HPDE6-E6E7 (cell line): ENCODE results near the gene GRIP1.

Experiments used
- DNase-seq: peaks from one replicate; pipeline ENCODE4 v3.0.0; 2011; ENCODE audit warnings: missing footprints; ENCODE audit errors: extremely low spot score

Gene GRIP1, protein sequence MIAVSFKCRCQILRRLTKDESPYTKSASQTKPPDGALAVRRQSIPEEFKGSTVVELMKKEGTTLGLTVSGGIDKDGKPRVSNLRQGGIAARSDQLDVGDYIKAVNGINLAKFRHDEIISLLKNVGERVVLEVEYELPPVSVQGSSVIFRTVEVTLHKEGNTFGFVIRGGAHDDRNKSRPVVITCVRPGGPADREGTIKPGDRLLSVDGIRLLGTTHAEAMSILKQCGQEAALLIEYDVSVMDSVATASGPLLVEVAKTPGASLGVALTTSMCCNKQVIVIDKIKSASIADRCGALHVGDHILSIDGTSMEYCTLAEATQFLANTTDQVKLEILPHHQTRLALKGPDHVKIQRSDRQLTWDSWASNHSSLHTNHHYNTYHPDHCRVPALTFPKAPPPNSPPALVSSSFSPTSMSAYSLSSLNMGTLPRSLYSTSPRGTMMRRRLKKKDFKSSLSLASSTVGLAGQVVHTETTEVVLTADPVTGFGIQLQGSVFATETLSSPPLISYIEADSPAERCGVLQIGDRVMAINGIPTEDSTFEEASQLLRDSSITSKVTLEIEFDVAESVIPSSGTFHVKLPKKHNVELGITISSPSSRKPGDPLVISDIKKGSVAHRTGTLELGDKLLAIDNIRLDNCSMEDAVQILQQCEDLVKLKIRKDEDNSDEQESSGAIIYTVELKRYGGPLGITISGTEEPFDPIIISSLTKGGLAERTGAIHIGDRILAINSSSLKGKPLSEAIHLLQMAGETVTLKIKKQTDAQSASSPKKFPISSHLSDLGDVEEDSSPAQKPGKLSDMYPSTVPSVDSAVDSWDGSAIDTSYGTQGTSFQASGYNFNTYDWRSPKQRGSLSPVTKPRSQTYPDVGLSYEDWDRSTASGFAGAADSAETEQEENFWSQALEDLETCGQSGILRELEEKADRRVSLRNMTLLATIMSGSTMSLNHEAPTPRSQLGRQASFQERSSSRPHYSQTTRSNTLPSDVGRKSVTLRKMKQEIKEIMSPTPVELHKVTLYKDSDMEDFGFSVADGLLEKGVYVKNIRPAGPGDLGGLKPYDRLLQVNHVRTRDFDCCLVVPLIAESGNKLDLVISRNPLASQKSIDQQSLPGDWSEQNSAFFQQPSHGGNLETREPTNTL

DNA sequence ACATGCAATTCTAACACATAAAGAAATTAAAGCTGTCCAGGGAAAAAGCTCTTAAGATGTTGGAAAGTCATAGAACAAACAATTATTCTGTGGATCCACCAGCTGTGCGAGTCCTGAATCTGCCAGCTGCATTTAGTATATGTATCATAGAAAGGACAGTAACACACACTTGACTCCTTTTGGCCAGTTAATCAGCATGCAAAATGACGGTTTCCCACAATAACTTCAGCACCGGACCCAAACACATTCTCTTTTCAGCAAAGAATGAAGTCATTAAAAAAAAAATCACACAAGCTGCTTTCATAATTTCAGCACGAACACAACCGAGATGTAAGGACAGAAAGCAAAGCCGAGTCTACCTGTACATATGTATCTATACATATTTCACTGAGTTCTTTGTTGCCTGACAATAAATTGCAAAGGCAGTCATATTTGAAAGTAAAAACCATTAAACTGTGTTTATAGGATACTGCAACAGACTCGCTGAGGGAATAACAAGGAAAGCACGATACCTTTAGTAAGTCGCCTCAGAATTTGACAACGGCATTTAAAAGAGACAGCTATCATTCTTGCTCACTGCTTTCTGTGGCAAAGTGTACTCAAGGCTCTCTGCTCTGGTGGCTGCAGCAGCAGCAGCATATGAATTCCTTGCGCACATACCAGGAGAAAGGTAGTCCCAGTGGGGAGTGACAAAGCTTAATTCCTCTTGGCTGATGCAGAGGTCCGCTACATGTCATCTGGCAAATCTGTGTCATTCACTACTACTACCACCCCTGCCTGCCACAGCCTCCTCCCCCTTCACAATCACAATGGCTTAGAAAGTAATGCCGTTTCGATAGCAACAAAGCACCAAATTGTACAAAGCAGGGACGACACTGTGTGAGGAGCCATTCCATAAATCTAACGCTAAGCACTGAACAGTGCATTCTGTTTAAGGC lies at the start of gene GRIP1:
Gene GRIP1, minus strand, starts transcription at position 739 of the 938 bp plus-strand sequence. Its CDS starts 172 bp downstream, at position 567.
- DNase-seq: no peak

DNA sequence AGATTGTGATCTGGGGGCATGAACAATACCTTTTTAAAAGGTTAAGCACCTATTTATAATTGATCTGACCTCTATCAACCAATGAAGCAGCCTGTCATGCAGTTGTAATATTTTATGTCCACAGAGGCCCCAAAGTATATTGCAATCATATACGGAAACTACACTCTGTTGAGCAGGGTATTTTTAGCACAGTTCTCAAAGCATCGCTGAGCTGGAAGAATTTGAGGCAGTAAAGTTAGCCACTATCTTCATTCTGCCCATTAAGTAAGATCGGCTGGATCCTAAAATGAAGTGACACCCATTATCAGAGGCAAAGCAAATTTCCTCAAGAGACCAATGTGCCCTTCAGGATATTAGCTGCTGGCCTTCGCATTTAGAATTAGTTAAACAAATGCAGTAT lies 47.7 kb upstream of the GRIP1 start:
- DNase-seq: no peak

DNA sequence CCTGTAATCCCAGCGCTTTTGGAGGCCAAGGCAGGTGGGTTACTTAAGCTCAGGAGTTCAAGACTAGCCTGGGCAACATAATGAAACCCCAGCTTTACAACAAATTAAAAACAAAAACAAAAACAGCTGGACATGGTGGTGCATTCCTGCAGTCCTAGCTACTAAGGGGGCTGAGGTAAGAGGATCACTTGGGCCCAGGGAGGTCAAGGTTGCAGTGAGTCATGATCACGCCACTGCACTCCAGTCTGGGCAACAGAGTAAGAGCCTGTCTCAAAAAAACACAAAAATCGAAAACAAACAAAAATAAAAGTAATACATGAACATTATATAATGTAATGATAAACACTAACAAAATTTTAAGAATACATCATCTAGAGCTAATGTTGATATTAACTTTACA lies 46.2 kb upstream of the GRIP1 start:
- no peak for DNase-seq

DNA sequence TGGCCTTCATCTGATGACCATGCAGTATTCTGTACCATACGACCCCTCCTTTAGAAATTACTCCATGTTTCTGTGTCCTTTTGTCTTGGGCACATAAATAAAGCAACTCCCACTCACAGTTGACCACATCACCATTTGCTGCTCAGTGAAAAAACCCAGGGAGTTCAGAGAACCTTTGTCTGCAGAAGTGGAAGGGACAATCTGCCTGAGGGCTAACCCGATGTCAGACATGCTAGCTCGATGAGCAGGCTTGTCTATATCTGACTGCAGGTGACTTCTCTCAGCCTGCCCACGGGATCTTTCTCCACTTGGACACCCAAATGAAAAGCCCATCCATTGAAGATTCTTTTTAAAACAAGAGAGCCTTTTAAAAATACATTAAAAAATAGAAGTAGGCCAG lies 45.7 kb upstream of the GRIP1 start:
- no peak for DNase-seq

DNA sequence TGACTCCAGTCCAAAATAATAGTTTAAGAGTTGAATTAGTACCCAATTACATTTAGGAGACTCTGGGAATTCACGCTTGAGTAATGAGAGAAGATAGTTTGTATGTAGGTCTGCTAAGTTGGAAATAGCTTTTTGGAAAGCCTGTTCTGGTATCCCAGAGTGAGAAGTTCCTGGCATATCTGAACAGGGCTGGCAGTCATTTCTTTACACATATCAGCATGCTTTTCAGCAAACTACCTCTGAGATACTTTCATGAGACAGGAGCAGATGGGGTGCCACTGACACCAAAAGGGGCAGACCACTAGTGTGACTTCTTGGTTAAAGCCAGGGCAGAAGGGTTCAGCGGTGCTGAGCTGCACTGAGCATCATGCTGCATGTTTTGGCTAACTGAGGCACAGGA lies 45.1 kb upstream of the GRIP1 start:
- DNase-seq: no peak

DNA sequence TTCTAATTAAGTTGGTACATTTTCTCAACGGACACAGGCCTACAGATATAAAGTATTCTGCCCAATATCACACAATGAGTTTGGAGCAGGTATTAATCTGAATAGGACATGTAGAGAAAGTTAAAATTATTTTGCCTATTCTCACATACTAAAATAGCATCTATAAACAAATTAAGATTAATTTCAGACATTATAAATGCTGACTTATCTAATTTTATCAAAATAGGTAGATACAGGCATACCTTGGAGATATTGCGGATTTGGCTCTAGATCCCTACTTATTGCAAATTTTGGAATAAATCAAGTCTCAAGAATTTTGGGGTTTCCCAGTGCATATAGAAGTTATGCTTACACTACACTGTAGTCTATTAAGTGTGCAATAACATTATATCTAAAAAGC lies 41.0 kb upstream of the GRIP1 start:
- no peak for DNase-seq

DNA sequence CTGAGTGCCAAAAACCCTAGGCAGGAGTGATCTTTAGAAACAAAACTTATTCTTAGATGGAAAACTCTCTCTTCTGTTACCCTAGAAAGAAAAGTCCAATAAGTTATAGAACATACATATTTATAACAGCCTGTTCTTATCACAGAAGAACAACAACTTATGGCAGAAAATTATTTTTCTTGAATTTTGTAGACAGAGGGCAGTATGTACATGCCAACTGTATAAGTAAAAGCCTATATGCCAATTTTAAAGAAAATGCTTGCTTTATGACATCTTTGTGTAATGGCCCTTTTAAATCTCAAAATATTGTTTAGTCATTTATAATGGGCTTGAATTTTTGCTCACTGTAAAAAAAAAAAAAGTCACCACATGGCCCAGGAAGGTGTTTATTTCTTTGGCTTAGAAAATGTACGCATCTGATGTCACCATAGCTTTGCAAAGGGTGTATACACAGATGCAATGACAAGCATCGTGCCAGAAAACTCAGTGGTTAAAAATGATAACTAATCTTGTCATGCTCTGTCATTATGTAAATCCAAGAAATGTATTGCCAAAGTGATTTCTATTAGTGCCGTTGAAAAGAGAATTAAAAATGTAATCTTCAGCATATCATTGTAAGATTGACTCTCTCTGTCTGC lies 38.3 kb upstream of the GRIP1 start:
- DNase-seq: no peak

DNA sequence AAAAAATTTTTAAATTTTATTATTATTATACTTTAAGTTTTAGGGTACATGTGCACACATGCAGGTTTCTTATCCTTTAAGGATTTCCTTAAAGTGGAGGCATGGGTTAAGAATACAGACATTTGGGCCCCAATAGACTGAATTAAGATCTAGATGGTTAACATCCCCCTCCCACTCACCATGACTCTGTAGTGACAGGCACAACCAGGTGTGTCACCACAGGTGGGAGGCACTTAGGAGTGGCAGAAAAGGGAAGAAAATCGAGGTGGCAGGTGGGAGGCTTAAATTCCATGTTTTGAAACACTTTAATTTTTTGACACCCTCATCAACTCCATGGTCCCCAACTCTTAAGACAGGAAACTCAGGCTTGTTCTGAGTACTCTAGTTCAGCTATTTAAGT lies 37.6 kb upstream of the GRIP1 start:
- no peak for DNase-seq

DNA sequence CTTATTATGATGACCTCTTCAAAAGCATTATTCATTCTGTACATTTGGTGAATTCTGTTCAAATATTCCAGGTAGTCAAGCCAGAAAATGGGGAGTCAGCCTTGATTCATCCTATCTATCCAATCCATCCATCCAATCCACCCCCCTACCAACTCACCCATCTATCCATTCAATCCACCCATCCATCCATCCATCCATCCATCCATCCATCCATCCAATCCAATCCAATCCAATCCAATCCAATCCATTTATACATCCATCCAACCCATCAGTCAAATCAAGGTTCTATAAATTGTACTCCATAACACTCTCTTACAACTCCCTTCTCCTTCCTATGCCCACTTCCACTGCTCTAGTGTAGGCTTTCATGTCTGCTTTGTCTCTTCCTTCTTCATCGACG lies 35.8 kb upstream of the GRIP1 start:
- no peak for DNase-seq

DNA sequence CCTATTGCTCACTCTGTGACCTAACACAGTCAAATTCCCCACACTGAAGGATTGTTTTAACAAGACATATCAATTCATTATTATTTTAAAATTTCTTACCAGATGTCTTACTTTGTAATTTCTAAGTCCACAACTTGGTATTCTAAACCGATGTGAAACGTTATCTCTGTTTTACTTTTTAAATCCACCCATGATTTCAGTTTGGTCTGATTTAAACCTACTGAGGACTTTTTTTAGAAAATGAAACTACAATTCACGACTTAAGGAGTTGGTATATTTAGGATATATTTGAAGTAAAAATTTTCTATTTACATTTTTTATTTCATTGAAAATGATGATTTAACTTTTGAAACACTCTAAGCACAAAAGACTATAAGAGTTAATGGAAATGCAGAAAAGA lies 35.1 kb upstream of the GRIP1 start:
- DNase-seq: no peak

DNA sequence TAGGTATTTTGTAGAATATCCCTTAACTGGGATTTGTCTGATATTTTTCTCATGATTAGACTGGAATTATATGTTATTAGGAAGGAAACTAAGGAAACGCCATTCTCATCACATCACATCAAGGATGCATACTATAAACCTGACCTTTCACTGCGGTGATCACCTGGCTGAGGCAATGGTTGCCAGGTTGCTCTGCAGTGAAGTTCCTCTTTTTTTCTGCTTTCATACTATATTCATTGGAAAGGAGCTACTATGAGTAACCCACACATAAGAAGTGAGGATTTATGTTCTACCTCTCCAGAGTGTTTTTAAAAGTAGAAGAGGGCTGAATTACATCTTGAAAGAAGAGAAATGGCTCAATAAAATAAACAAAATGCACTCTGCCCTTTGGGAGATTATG lies 31.0 kb upstream of the GRIP1 start:
- DNase-seq: no peak

DNA sequence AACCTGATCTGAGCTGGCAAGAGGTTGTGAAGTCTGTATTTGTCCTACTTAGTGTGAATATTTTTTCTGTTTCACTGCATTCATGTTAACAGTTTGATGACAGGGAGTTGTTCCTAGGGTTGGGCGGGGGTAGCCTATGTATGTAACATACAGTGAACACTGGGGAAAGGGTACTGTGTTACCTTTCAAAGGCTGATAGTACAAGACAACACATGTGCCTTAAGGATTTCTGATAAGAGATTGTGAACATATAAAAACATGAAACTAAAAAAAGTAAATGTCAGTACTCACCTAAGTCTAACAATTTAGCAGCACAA lies 30.5 kb upstream of the GRIP1 start:
- no peak for DNase-seq

DNA sequence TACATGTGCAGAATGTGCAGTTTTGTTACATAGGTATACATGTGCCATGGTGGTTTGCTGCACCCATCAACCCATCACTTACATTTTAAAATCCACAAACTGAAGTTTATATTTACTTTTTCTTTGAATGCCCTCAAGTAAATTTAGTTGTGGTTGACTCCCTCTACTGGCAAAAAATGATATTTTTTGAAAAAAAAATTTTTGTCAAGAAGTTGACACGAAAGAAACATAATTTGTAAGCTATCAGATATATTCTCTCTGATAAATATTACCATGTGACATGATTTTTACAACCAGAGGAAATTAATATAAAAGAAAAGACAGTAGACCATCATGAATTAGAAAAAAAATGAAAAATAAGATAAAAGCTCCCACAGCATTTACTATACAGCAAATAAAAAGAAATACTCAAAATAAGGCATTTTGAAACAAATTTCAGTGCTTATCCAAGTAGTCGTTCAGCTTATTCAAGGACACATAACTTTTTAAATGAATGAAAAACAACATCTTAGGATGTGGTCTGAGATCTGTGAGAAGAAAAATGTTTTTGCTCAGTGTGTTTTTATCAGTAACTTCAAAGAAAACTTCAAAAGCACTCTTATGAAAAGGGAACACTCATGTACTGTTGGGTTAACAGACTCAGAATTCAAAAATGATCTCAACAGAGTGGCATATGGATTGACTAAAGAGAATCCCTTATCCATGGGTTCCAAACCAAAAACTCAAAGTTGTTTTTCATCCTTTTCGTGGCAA lies 30.0 kb upstream of the GRIP1 start:
- DNase-seq: no peak

DNA sequence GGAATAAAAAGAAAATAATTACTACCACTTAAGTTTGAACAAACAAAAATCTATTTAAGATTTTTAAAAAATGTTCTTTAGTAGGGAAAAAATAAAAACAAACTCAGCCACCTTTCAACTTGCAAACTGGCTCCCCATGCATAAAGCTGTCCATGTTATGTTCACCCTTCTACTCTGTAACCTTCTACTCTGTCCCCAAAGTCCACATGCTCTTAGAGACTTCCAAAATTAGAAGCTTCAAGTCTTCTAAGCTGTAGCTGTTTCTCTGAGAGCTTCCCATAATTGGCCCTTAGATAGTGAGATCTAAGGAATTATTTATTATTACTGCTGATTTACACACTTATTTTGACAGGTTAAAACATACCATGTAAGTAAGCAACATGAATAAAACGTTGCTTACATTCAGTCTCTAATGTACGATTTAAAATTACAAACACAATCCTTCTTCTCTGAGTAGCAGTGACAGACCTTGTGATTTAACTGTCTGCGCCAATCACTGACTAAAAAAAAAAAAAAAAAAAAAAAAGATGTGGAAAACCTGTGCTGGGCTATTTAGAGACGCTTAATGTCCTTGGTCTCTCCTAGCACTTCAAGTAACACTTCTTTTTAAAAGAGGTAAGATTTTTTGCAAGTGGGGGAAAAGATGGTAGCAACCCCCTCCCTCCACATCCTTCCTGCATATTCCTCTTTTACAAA lies 28.3 kb upstream of the GRIP1 start:
- DNase-seq: no peak

DNA sequence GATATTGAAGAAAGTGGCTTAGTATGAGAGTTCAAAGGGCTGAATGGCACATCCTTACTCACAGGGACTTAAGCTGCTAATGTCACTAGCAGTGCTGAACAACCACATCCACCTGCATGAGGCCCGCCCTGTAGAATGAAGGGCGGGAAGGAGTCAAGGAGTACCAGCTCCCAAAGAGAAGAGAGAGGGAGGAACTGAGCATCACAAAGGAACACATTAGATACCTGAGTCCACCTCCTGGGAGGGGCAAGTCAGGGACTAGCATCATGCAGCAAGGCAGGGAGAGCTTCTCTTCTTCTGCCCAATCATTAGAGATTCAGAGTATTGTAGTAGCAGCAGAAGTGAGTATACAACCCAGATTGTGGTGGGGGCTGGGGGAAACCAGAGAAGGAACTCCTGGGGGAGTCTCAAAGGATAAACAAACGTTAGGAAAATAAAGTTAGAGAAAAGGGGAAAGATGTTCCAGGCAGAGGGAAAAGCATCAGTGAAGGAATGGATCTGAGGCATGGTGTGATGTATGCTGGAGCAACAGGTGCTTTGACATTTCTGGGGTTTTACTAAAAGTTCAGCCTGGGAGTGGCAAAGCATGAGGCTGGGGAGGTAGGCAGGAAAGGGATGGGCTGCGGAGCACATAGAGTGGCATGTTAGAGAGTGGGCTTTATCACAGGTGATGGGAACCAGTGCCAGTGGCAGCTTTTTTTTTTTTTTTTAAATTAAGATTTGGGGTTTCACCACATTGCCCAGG lies 21.0 kb upstream of the GRIP1 start:
- no peak for DNase-seq

DNA sequence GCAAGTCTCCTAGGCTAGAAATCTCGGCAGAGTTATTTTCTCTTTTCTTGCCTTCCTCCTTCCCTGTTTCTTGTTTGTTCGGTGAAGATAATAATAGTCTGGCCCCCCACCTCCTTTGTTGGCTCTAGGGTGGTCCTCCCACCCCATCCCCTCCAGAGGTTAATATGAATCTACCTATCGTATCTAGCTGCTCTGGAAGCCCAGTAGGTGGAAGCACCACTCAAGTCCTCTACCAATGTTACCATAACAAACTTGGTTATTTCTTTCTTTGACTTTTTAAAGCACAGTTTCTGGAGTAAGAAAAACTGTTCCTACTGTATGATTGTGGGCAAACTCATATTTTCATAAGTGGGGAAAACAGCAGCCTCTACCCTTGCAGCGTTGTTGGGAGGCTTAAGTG lies 19.7 kb upstream of the GRIP1 start:
- no peak for DNase-seq

DNA sequence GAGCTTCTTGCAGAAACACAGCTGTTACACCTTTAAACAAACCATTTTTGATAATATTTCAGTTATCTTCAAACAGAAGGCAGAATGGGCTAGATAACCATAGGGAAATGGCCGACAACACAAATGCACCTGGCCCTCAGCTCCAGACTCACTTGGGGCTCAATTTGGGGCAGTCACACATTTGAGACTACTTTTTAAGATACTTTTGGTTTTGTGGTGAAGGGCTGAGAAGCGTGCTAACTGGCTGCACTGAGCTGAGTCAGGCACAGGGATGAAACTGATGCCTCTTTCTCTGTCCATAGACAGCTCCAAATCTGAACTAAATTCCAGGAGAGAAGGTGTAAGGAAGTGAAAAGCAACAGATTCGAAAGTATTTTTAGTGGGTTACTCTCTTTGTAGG lies 18.5 kb upstream of the GRIP1 start:
- DNase-seq: no peak

DNA sequence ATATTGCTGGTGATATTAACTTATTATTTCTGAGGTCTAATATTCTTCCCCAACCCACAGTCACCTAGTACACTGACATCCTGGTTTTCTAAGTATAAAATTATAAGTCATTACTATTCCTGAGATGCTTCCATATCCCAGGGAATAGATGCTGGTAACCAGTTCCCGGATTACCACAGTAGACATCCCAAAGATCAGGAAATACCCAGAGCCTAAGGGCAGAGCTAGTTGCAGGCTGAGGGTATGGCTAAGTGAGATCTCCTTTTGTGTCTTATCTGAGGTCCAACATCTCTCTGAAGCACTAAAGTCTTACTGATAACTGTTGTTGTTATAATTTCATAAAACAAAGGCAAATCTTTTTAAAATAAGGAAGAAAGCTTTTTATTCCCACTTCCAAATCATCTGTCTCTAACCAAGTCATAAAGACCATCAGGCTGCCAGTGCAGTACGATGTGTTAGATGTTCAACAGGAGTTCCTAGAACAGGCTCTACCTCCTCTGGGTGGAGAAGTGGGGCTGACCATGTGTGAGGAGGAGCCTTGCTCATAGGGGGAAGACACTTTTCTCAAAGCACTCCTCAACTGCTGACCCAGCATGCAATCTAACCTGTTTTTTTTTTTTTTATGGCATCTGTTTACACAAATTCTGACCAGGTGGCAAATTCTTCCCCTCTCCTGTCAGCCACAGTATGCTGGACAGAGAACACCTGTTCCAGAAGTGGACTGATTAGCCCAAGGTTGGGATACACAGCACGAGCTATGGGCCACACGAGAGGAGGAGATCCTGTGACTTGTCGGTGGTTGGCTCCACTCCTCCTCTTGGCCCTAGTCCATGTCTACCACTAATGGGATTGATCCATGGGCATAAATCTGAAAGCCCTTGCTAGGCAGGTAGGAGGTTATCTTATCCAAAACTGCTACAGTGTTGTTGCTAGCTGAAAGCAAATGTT lies 16.1 kb upstream of the GRIP1 start:
- no peak for DNase-seq
